Lung (tissue), 12 donors: ENCODE results near the gene ARHGAP10. TPM values are rescaled to one million over a fixed set of nuclear protein-coding genes. Genes with fewer than 3 reads are reported as not detected.

Experiments used
- ATAC-seq: fragments of 200-7000 bp; cut with Tn5 transposase; one replicate; pipeline ENCODE4 v1.9.1; 2020; ENCODE audit warnings: moderate number of reproducible peaks; ENCODE audit not compliant: insufficient read depth, low FRiP score
- DNase-seq, 3 donors: peaks; one replicate each; pipeline ENCODE4 v3.0.0-alpha.2; 2013 to 2017
- H3K27ac ChIP-seq, 2 donors: one replicate each; pipeline ENCODE4 v1.5.1; 2013; ENCODE audit warnings: mild to moderate bottlenecking in 2 of 2, moderate library complexity in 2 of 2, control low read depth in 1 of 2, inconsistent platforms in 1 of 2, low read depth in 1 of 2, low read length in 1 of 2
- H3K27me3 ChIP-seq, 3 donors: one replicate each; pipeline ENCODE4 v1.5.1; 2013; ENCODE audit warnings: low read length in 2 of 3; ENCODE audit not compliant: control insufficient read depth in 3 of 3, insufficient read depth in 3 of 3
- H3K36me3 ChIP-seq, 4 donors: one replicate each; pipeline ENCODE4 v1.5.1; 2013; ENCODE audit warnings: low read length in 4 of 4, mild to moderate bottlenecking in 1 of 4, moderate library complexity in 1 of 4; ENCODE audit not compliant: control insufficient read depth in 4 of 4, insufficient read depth in 4 of 4
- H3K4me1 ChIP-seq, 5 donors: one replicate each; pipeline ENCODE4 v1.5.1; 2013; ENCODE audit warnings: low read length in 5 of 5, mild to moderate bottlenecking in 2 of 5, moderate library complexity in 1 of 5; ENCODE audit not compliant: control insufficient read depth in 5 of 5, insufficient read depth in 5 of 5
- H3K4me3 ChIP-seq: one replicate; pipeline ENCODE4 v1.5.1; 2013; ENCODE audit warnings: mild to moderate bottlenecking, control low read depth, moderate library complexity
- H3K9ac ChIP-seq, 2 donors: one replicate each; pipeline ENCODE4 v1.5.1; 2013; ENCODE audit warnings: low read length in 2 of 2, control low read depth in 1 of 2; ENCODE audit not compliant: insufficient read depth in 1 of 2
- H3K9me3 ChIP-seq, 4 donors: one replicate each; pipeline ENCODE4 v1.5.1; 2013; ENCODE audit warnings: low read length in 3 of 4, mild to moderate bottlenecking in 1 of 4, moderate library complexity in 1 of 4; ENCODE audit not compliant: control insufficient read depth in 4 of 4, insufficient read depth in 3 of 4
- CTCF ChIP-seq: IDR thresholded peaks from 2 replicates; pipeline ENCODE4 v1.5.1; 2012; ENCODE audit warnings: mild to moderate bottlenecking; ENCODE audit errors: control extremely low read depth, extremely low read depth
- WGBS, 2 donors: extraction: QIAGEN DNeasy Blood & Tissue Kit; methylation state at CpG; one replicate each; pipeline ENCODE4 v1.1.7; 2013; 5-methylcytosine and 5-hydroxymethylcytosine counted together
- polyA plus RNA-seq, 2 donors: library from polyadenylated mRNA; stranded (reverse); fragments of 200-250 nt; gene quantifications; one replicate each; pipeline ENCODE4 v1.2.1, GENCODE V29; 2013
- total RNA-seq, 2 donors: library from RNA; depleted of rRNA in 1 of 2; stranded (reverse); fragments of >200 nt in 1 of 2; gene quantifications; one replicate each; pipeline ENCODE4 v1.2.1, GENCODE V29; 2014 to 2021
- donor health status: control.
- donor health status: control.
- donor health status: Bipolar disorder and iron deficiency.
- donor health status: healthy.
- donor health status: DM: yes; HTN: yes; CAD: no.

Gene ARHGAP10
- total and polyA plus RNA-seq, 4 donors = 9.1 to 25.0 (median 17.5) TPM

GRCh38 chr4:147834480-147834879 lies 102.6 kb downstream of the ARHGAP10 start:
- 92 to 93% methylated on average over 3 of the region's 3 CpGs for WGBS, 2 donors
- ATAC-seq (no peak), DNase-seq (no peak)
- H3K27ac ChIP-seq = no peak overlapping the region
- H3K9ac ChIP-seq = no peak overlapping the region
- H3K4me1 ChIP-seq = peaks cover 1 to 16% (median 8%) of the 10 kb centered on the region in 5 donors
- H3K9me3 ChIP-seq = no peaks in the 10 kb centered on the region
- no peak overlapping the region for H3K4me3 ChIP-seq
- H3K36me3 ChIP-seq = peaks cover 0 to 4% (median 1%) of the 10 kb centered on the region in 4 donors
- TF ChIP-seq CTCF = no peak
- no peaks in the 10 kb centered on the region for H3K27me3 ChIP-seq

GRCh38 chr4:147836807-147837206 lies 104.9 kb downstream of the ARHGAP10 start:
- TF ChIP-seq CTCF = no peak
- Histone ChIP-seq H3K27ac (no peak overlapping the region), H3K4me3 (no peak overlapping the region), H3K9me3 (no peaks in the 10 kb centered on the region), H3K27me3 (no peaks in the 10 kb centered on the region), H3K9ac (no peak overlapping the region), H3K4me1 (peaks cover 2 to 15% (median 4%) of the 10 kb centered on the region in 5 donors), H3K36me3 (peaks cover 0 to 4% (median 1%) of the 10 kb centered on the region in 4 donors)
- 64 to 74% methylated on average over 6 of the region's 6 CpGs for WGBS, 2 donors
- ATAC-seq (no peak), DNase-seq (no peak)

GRCh38 chr4:147837435-147837834 lies 105.5 kb downstream of the ARHGAP10 start:
- Histone ChIP-seq H3K27me3 (no peaks in the 10 kb centered on the region), H3K4me1 (peaks cover 0 to 10% (median 4%) of the 10 kb centered on the region in 5 donors), H3K9me3 (no peaks in the 10 kb centered on the region), H3K9ac (no peak overlapping the region), H3K27ac (no peak overlapping the region), H3K4me3 (no peak overlapping the region), H3K36me3 (peaks cover 0 to 4% (median 1%) of the 10 kb centered on the region in 4 donors)
- ATAC-seq (no peak), DNase-seq (no peak)
- TF ChIP-seq CTCF = no peak
- WGBS, 2 donors = 62 to 100% methylated on average over 1 of the region's 1 CpG

GRCh38 chr4:147837854-147838253 lies 106.0 kb downstream of the ARHGAP10 start:
- H3K4me3 ChIP-seq = no peak overlapping the region
- WGBS, 2 donors = 94% methylated on average over 1 of the region's 1 CpG
- no peak for TF ChIP-seq CTCF
- H3K36me3 ChIP-seq = peaks cover 0 to 4% (median 1%) of the 10 kb centered on the region in 4 donors
- ATAC-seq (no peak), DNase-seq (no peak)
- H3K9ac ChIP-seq = no peak overlapping the region
- H3K27me3 ChIP-seq = no peaks in the 10 kb centered on the region
- peaks cover 0 to 10% (median 4%) of the 10 kb centered on the region in 5 donors for H3K4me1 ChIP-seq
- H3K27ac ChIP-seq = no peak overlapping the region
- H3K9me3 ChIP-seq = no peaks in the 10 kb centered on the region
